Coronary artery (tissue), 2 donors: ENCODE measurements around the gene ADGB.

Experiments used
- DNase-seq: peaks from one replicate; pipeline ENCODE4 v3.0.0-alpha.2; 2017; ENCODE audit warnings: low spot score
- H3K27ac ChIP-seq, 2 donors: fragments of 200-600 bp; sonication (generic); one replicate each; pipeline ENCODE4 v1.5.1; 2016 to 2019
- H3K4me3 ChIP-seq: fragments of 200-600 bp; sonication (generic); 2 replicates; pipeline ENCODE4 v1.5.1; 2016; ENCODE audit warnings: mild to moderate bottlenecking, moderate library complexity
- CTCF ChIP-seq: fragments of 200-600 bp; sonication (generic); IDR thresholded peaks from one replicate; pipeline ENCODE4 v1.5.1; 2019; ENCODE audit warnings: antibody characterized with exemption

The ADGB gene

GRCh38 chr6:146855889-146856288, 257.1 kb downstream of the ADGB start:
- DNase-seq: no peak
- Histone ChIP-seq H3K4me3 (no peak overlapping the region), H3K27ac (no peak overlapping the region)
- no peak for TF ChIP-seq CTCF

- TF ChIP-seq CTCF: no peak
- Histone ChIP-seq H3K27ac (no peak overlapping the region), H3K4me3 (no peak overlapping the region)
- no peak for DNase-seq
Measured at GRCh38 chr6:146856296-146856695, 257.5 kb downstream of the ADGB start.

- peak; percentile 91 for DNase-seq
- Histone ChIP-seq H3K27ac (peak overlapping the region; percentile 56 to 67), H3K4me3 (peak overlapping the region; percentile 63)
- peak; percentile 97 for TF ChIP-seq CTCF
Measured at GRCh38 chr6:146857180-146857979, 258.6 kb downstream of the ADGB start.

GRCh38 chr6:146857980-146858347, 259.2 kb downstream of the ADGB start:
- TF ChIP-seq CTCF: no peak
- Histone ChIP-seq H3K27ac (peak overlapping the region; percentile 56 to 67), H3K4me3 (peak overlapping the region; percentile 63)
- DNase-seq: no peak

GRCh38 chr6:146859206-146859605, 260.4 kb downstream of the ADGB start:
- no peak for TF ChIP-seq CTCF
- no peak overlapping the region for H3K27ac ChIP-seq
- H3K4me3 ChIP-seq: no peak overlapping the region
- DNase-seq: no peak

GRCh38 chr6:146859795-146860495, 261.2 kb downstream of the ADGB start:
- no peak for DNase-seq
- no peak overlapping the region for H3K27ac ChIP-seq
- TF ChIP-seq CTCF: no peak

GRCh38 chr6:146860583-146860982, 261.8 kb downstream of the ADGB start:
- Histone ChIP-seq H3K27ac (no peak overlapping the region), H3K4me3 (no peak overlapping the region)
- DNase-seq: no peak
- TF ChIP-seq CTCF: no peak

More at GRCh38 chr6:146859795-146860495, 261.2 kb downstream of the ADGB start:
- no peak overlapping the region for H3K4me3 ChIP-seq
